SKM-1 (cell line): ENCODE measurements around the gene SLCO1B1.

Source experiments
- DNase-seq: peaks from one replicate; lab custom pipeline; 2025; ENCODE audit not compliant: unreplicated experiment; lab: John Stamatoyannopoulos, UW

SLCO1B1 gene

DNA sequence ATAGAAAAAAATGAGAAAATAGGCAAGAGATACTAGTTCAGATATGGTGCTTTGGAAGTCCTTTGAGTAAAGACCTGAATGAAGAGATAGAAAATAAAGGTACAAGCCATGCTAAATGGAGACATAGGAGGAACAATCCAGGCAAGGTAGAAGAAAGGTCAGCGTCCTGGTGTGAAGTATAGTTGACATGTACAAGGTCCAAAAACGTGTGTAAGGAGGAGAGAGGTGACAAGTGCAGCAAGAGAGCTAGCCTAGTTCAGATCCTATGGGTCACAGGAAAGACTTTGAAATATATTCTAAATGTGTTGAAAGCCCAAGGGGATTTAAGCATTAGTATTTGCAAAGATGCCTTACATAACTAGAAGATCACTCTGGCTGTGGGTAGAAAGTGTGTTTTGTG is 88.2 kb downstream of the SLCO1B1 start:
- DNase-seq, result no peak

DNA sequence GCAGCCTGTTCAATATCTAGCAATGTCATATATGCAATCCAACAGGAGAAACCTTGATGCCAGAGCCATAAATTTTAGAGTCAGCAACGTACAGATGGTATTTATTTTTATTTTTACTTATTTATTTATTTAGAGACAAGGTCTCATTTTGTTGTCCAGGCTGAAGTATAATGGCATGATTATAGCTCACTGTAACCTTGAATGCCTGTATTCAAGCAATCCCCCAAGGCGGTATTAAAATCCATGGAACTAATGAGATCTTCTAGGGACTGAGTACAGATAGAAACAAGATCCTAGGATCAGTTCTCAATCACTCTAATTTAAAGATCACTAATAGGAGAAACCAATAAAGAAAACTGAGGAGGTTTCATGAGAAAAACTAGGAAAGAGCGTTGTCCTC is 89.3 kb downstream of the SLCO1B1 start:
- no peak for DNase-seq

DNA sequence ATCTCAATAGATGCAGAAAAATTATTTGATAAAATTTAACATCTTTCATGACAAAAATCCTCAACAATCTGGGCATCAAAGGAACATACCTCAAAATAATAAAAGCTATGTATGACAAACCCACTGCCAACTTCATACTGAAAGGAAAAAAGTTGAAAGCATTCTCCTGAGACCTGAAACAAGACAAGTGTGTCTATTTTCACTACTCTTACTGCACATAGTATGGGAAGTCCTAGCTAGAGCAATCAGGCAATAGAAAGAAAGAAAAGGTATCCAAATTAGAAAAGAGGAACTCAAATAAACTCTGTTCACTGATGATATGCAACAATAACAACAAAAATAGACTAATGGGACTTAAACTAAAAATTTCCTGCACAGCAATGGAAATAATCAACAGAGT is 90.1 kb downstream of the SLCO1B1 start:
- DNase-seq, result no peak

DNA sequence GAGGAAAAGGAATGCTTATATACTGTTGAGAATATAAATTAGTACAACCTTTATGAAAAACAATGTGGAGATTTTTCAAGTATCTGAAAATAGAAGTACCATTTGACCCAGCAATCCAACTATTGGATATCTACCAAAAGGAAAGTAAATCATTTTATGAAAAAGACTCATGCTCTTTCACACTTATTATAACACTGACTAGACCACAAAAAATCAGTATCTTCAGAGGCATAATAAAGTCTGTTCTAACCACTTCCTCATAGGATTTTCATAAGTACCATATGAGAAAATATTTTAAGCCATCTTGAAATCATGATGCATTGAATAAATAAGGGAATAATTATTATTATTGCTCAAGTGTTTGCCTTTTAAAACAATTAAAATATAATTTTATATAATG is 90.8 kb downstream of the SLCO1B1 start:
- DNase-seq, result no peak

DNA sequence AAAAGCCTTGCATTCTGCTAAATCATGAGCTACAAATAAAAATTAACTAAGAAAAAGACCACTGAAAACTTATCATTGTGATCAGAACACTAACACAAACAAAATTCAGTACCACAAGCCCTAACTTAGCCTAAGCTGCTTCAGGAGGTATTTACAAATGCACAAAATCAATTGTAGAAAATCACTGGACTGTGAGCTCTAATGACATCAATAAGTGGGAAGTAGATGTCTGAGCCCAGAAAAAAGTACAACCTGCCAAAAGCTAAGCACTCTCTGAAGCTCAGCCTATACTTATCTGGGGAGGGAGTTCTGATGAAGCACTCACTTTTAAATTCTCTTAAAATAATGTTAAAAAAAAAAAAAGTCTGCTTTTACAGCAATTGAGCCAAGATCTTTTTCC is 92.9 kb downstream of the SLCO1B1 start:
- DNase-seq, result no peak

DNA sequence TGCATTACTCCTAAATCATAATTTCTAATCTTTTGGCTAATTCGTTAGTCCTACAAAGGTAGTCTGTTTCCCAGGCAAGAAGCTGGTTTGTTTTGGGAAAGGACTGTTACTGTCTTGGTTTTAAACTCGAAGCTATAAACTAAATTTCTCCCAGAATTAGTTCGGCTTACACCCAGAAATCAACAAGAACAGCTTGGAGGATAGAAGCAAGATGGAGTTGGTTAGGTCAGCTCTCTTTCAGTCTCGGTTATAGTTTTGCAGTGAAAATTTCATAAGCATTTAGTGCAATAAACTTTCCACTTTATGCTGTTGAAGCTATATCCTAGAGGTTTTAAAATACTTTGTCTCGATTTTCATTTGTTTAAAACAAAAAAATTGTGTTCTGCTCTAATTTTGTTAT is 103.4 kb downstream of the SLCO1B1 start:
- DNase-seq, result no peak

DNA sequence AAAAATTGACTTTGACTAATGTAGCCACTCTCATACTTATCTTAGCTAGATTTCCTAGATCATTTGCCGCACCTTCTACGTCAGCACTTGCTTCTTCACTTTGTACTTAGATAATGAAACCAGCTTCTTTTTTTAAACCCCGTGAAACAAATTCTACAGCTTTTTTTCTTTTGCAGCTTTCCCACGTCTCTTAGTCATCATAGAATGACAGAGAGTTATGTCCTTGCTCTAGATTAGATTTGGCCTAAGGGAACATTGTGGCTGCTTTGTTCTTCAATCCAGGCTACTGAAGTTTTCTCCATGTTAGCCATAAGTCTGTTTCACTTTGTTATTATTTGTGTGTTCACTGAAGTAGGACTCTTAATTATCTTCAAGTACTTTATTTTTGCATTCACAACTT is 108.9 kb downstream of the SLCO1B1 start:
- no peak for DNase-seq

DNA sequence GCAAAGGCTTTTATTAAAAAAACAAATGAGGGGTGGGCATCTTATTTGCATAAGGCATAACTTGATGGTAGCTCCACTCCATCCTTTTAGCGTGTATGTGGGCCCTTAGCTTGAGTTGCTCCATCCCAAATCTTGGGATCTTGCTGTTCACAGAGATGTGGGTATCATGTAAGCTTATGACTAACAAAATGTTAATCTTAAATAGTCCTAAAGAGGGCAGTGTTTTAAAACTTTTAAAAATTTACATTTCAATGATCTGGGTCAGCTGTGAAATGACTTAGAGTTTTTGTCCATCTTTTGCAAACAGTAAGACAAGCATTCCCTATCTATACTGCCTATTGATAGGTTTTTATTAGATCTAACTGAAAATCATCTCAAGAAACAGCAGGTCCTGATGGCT is 117.7 kb downstream of the SLCO1B1 start:
- DNase-seq, result no peak

DNA sequence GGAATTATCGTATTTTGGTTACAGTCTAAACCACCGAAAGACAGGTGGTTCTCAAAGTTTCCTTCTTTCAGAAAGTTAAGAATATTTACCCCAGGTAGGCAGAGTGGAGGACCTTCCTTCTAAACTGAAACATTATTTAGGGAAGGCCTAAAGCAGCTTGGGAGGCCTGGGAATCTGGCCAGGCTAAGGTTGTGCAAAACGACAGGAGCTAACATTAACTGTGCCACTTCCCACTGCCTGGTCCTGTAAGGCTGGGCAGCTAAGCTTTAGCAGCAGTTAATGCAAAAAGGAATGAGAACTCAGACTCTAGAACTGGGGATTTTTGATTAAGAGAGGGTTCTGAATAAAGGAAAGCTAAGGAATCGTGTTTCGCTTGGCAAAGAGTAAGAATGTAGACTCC is 121.1 kb downstream of the SLCO1B1 start:
- DNase-seq, result no peak

DNA sequence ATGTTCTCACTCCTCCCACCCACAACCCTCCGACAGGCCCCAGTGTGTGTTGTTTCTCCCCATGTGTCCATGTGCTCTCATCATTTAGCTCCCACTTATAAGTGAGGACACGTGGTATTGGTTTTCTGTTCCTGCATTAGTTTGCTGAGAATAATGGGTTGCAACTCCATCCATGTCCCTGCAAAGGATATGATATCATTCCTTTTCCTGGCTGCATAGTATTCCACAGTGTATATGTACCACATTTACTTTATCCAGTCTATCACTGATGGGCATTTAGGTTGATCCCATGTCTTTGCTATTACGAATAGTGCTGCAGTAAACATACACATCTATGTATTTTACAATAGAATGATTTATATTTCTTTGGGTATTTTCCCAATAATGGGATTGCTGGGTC is 126.2 kb downstream of the SLCO1B1 start:
- DNase-seq, result no peak

DNA sequence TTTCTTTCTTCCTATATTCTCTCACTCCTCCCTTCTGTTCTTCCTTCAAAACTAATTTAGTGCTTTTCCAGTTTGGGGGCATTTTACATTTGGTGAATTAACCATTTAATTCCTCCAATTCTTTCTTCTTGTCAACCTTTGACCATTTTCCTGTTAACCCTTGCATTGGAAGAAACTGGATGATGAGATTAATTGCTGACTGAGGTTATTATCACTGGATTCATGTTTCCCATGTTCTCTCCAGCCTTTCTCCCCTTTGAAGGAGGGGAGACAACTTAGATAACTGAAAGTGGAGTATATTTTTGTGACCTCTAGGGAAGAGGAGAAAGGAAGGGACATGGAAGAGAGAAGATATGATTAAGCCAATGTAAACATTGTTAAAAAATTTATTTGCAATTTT is 133.2 kb downstream of the SLCO1B1 start:
- no peak for DNase-seq

DNA sequence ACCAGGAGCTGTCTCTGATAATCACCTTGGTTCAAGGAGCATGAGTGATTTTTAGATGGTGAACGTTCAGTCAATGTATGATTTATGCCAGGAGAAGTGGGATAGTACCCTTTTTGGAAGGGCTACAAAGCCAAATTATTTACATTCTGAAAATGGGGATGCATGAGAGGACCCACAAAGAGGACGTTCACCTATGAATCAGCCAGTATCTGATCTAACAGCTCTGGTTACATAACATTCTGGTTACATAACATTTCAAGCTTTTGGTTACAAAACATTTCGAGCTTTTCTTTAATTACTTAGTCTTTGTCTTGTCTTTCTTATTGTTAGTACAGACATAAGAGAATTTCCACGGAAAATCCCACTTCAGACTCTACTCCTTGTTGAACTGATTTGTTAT is 134.9 kb downstream of the SLCO1B1 start:
- DNase-seq, result no peak

DNA sequence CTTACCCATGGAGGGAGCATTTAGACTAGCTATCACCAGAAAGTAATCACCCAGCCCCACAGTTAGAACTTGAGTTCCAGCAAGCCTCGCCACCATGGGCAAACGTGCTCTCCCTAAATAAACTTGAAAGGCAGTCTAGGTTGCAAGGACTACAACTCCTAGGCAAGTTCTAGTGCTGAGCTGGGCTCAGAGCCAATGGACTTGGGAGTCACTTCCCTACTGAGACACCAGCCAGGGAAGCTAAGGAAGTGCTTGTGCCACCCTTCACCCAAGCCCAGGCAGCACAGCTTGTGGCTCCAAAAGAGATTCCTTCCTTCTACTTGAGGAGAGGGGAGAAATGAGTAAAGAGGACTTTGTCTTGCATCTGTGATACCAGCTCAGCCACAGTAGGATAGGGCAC is 145.8 kb downstream of the SLCO1B1 start:
- no peak for DNase-seq
